EL (cell line): ENCODE results near the gene TRPC4AP.

Experiments used
- DNase-seq: peaks from one replicate; pipeline ENCODE4 v3.0.0-alpha.2; 2016

TRPC4AP gene

DNA sequence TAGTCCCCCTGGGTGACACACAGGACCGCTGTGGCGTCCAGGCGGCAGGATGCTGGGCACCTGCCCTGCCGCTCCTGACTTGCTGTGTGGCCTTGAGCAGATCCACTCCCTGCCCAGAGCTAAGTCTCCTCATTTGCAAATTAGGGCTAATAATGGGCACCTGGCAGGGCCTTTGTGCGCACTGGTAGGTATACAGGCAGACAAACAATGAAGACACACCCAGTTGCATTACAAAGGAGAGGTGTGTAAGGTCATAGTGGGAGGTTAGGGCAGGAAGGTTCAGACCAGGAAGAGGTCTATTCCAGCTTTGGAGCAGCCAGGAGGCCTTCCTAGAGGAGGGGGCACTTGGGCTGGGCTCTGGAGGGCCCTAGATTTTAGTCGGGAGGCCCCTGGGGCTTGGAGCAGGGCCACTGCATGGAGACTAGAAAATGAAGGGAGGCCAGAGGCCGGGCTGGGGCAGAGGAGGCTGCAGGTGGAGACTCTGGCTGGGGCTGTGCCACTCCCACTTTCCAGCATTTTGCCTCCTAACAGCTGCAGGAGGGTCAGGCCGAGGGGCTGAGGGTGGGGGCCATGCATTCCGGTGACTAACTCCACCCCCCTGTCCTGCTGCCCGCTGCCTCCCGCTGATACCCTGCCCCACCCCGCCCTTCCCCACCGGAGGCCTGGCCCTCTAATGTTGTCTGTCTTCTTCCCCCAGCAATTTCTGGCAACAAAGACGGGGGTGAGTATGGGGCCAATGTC, 108.4 kb downstream of the TRPC4AP start:
- no peak for DNase-seq

DNA sequence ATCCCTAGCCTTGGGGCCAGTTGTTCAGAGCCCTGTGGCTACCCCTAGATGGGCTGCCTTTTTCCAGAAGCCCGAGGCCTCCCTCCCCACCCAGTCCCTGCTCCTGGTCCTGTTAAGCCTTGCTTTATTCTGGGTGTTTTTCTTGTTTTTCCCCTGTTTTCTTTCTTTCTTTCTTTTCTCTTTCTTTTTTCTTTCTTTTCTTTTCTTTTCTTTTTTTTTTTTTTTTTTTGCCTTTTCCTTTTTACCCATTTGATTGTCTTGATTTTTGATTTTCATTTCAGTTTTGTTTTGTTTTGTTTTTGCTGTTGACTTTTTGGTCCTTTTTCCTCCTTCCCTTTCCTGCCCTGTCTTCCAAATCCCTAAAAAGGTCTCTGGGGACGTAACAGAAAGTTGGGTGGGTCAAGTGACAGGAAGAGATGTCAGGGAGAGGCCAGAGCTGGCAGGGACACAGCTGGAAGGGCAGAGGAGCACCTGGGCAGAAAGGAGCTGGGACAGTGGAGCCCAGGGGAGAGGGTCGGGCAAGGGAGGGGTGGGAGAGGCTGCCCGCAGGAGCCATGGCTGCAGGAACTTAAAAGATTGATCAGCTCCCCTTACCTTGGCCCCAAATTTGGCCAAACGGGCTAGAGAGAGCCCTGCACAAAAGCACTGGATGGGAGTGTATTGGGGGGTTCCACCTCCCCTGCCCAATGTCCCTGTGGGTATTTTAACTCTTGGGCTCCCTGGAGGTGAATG, 109.4 kb downstream of the TRPC4AP start:
- DNase-seq, result no peak

DNA sequence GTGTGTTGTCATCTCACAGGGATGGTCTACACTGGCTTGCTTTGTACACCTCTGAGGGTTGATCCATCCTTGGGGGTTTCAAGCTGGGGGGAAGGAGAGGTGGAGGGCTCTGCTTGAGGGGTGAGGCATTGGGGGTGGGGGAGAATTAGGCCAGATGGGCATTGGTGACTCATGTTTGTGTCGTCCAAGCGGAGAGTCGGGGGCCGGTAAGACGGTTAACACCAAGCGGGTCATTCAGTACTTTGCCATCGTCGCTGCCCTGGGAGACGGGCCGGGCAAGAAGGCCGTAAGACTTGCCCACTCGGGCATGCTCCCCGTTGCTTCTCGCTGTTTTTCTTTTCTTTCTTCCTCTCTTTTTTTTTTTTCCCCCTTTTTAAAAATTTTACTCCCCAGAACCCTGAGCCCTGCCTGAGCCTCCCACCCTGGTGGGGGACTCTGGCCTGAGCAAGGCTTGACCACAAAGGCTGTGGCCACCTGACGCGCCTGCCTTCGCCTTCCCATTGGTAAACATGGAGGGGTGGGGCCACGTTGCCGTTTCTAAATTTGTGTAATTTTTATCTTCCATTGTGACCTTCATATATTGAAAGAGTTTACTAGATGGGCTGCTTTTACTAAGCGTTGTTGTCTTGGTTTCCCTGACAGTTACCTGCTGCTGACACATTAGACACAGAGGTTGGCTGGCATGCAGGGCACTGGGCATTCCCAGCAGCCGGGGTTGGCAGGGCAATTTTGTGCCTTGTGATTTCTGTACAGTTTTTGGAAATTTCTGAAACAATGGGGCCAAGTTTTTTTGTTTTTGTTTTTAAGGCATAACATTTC, 110.1 kb downstream of the TRPC4AP start:
- DNase-seq, result no peak

DNA sequence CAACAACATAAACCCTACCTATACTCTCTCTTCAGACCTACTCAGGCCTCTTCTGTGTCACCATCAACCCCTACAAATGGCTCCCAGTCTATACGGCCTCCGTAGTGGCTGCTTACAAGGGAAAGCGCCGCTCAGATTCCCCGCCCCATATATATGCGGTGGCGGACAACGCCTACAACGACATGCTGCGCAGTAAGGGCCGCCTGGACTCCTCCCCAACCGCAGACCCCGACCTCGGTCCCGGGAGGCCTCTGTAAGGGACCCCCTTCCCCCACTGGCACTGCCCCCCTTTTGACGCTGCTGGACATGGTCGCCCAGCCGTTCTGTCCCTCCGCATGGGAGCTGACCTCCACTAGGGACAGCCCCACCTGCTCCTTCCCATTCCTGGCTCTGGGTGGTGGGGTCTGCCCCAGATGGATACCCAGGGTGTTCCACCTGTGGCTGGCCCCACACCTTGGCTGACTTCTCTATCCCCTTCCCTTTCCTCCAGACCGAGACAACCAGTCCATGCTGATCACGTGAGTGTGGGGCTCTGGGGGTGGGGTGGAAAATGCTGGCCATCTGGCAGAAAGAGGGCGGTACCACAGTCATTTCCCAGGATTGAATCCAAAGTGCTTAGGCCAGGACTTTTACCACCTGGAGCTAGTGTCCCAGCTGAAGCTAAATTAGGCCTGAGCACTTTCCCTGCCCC, 111.9 kb downstream of the TRPC4AP start:
- no peak for DNase-seq

DNA sequence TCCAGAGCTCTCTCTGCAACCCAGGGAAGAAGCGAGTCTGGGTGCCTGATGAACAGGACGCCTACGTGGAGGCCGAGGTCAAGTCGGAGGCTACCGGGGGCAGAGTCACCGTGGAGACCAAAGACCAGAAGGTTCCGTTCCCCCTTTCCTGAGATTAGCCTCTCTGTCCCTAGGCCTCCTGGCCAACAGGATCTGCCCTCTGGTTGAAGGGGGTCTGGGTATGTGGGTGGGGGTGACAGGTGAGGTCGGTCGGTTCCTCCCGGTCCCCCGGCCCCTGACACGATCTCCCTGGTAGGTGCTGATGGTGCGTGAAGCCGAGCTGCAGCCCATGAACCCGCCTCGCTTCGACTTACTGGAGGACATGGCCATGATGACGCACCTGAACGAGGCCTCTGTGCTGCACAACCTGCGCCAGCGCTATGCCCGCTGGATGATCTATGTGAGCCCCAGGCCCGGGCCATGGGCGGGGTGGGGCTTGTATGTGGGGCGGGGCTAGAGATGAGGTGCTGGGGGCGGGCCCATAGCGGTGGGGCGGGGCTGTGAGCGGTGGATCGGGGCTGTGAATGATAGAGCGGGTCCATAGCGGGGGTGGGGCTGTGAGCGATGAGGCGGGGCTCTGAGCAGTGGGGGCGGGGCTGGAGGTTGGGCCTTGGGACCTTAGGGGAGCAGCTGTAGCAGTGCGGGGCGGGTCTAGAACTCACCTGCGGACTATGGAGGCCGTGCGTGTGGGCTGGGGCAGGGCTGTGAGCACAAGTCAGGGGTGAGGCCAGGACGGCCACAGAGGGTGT, 113.0 kb downstream of the TRPC4AP start:
- no peak for DNase-seq

DNA sequence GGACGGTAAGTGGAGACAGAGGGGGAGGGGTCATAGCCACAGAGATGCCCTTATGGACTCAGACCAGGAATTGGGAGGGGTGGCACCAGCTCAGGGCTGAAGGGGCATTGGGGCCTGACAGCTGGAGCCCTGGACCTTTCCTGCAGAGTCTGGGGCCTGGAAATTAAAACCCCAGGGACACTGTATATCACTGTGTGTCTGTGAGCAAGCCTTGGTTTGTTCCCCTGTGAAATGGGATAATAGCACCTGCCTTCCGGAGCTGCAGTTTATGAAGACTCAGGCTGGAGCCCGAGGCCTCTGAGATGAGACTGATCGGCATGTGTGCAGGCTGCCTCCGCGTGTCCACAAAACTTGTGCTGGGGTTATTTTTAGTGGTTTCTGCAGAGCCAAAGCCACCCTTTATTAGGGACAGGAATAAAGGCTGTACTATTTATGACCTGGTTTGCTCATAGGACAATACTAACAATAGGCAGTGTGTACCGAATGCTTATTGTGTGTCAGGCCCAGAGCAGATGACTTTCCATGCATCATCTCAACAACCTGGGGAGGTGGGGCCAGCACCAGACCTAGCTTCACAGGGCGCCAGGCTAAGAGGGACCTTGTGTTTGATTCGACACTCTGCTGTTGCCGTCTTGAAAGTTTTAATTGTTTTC, 114.4 kb downstream of the TRPC4AP start:
- no peak for DNase-seq

DNA sequence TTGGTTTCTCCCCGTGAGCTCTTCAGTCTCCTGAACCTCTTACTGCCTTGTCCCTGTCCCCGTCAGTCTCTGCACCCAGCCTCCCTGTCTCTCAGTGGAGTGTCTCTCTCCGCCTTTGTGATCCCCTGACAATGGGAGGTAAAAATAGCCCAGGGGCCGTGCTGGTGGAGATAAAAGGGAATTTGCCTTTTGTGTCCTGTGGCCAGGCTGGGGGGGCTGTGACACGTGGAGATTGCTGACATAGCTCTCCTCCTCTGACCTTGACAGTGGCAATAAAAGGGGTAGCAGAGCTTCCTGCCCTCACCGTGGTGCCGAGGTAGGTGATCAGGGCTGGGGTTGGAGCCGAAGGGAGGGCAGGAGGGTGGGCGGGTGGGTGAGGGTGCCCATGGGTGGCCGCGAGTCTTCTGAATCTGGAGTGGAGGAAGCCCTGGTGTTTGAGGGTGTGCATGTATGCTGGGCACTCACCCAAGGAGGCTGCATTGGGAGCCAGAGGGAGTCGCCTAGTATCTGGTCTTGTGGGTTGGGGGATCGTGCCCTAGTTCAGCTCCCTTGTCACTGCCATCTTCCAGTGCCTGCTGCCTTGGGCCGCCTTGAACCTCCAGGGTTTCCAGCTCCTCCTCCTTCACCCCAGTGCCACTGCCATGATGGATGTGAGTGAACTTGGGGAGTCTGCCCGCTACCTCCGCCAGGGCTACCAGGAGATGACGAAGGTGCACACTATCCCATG, 115.1 kb downstream of the TRPC4AP start:
- no peak for DNase-seq

DNA sequence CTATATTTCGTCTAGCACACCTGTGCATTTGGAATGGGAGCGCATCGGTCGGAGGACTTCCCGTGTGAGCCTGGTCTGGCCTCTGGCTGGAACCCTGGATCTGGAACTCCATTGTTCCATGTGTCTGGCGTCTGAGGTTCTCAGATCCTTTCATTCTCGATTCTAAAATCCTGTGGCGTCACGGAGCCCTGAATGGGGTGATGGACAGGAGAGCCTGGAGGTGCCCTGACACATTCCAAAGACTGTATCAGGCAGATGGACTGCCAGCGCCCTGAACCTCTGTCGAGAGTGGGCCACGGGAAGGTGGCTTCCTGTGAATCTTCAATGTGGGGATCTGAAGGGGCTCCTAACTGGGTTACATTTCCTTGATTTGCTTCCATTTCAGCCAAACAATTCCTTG, 116.3 kb downstream of the TRPC4AP start:
- no peak for DNase-seq

DNA sequence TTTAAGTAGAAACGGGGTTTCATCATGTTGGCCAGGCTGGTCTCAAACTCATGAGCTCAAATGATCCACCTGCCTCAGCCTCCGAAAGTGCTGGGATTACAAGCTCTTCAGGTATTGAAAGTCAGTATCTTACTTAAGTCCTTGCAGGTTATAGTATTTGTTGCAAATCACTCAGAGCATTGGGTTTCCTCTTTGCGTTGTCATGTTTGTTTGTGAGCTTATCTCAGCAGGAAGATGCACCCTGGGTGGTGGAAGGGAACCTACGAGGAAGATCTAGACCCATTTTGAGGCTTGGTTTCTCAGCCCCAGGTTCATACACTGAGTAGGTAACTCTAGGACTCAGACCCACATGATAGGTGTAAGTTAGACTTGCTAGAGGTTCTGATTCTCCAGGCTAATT, 118.4 kb downstream of the TRPC4AP start:
- DNase-seq, result no peak

DNA sequence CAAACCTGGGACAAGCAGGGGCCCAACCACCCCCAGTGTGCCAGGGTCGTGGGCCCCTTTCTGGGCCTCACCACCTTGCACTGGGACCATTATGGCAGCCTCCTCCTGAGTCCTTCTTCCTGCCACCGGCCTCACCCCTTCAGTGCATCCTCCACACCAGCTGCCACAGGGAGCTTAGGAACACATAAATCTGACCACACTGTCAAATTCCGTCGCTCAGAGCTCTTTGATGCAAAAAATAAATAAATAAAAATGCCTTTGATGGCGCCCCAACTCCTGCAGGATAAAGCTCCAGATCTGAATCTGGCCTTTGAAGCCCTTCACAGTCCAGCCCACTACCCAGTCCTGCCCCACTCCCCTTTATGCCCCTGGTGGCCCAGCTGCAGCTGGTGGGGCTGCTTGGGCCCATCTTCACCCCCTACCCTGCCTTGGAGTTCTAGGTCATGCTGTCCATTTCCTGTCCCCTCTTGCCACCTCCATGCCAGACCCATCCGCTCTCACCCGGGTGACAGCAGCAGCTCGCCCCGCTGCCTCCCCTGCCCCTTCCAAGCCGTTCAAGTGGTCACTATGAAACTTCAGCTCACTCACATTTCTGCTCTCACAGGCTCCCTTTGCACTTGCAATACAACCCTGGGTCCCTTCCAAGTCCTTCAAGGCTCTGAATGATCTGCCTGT, 120.9 kb downstream of the TRPC4AP start:
- DNase-seq, result no peak

DNA sequence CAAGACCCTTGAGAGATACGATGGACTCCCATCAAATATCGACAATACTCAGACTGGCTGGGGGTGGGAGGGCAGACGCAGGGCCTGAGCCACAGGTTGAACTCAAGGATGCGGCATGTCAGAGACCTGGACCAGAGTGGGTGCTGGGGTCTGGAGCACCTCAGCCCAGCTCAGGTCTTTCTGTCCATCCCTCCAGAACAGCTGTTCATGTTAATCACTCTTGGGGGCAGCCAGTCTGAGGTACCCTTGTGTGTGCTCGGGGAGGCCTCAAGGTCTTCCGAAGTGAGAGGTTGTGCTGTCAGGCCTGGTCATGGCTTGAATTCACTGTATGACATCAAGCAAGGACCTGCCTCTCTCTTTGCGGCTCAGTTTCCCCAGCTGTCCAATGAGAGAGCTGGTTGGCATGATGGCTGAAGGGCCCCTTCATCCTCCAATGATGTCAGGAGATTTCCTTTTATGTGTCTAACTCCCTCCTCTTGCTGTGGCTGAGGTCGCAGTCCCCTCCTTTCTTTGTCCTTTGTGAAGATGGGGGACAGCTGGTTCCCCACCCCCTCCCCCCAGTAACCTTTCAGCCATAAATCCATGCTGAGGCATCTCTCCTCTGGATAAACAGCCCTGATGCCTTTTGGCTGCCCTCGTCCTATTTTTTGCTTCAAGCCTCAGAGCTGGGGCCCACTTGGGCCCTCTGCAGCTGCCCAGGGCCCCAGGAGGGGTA, 121.6 kb downstream of the TRPC4AP start:
- no peak for DNase-seq

DNA sequence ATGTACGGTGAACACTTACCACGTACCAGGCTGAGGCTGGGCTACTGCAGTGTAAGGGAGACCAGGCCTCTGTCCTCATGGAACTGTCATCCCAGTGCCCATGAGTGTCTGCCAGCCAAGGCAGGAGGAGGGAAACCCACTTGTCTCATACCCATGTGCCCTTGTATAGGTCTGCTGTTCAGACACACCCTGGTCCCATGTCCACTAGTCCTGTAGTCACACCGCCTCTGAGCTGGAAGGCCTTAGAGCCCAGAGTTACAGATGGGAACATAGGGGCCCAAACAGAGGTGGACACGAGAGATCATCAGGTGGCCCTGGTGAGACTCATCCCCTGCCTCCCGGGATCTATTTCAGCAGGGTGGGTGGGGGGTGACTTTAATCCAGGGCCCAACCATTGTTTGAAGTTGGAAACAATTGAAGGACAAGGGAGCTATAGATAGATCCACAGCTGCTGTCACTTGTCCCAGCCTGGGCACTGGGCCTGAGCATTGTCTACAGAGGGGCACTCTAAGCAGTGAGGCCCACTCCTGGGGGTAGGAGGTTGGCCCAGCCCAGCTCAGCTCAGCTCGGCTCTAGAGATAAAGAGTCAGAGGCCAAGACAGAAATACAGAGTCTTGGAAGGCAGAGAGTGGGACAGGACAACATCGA, 122.3 kb downstream of the TRPC4AP start:
- no peak for DNase-seq

DNA sequence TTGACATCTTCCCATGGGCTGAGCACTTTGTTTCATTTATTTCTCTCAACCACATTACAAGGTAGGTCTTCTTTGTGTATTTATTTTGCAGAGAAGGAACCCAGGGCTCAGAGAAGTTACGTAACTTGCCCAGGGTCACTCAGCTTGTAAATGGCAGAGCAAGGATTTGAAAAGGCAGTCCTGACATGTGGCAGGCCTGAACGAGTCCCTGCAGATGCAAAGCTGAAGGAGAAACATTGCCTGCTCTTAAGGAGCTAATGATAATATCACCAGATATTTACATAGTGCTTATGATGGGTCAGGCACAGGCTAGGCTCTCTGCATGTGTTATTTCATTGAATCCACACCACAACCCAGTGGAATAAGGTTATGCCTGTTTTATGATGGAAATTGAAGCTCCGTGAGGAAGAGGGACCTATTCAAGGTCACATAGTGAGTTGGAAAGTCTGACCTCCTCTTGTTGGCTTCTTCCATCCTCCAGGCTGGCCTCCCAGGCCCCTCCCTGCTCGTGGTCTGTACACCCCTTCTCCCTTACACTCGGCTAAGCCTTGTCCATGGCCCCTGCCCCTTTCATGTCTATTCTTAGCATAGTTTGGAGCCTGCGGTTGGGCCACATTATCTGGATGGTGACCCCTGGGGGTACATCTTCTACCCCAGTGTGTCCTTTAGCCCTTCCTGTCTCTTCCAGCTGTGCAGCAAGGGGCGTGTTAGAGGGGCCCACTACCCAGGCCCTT, 124.4 kb downstream of the TRPC4AP start:
- DNase-seq, result no peak

DNA sequence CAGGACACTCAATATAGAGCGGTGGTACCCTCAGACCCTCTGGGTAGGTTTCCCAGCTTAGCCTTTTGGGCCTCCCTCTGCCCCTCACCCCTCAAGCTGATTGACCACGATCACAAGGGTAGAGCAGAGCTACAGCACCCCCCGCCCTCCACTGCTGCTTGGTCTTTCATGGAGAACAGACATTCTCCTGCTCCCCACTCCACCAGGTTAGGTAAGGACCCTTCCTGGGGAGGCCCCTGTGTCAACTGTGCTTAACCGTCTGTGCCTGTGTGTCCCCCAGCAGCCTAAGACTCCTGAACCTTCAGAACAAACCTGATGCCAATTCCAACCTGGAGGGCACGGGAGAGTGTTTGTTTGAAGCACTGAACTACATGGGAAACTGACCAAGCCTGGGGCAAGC, 125.2 kb downstream of the TRPC4AP start:
- no peak for DNase-seq

DNA sequence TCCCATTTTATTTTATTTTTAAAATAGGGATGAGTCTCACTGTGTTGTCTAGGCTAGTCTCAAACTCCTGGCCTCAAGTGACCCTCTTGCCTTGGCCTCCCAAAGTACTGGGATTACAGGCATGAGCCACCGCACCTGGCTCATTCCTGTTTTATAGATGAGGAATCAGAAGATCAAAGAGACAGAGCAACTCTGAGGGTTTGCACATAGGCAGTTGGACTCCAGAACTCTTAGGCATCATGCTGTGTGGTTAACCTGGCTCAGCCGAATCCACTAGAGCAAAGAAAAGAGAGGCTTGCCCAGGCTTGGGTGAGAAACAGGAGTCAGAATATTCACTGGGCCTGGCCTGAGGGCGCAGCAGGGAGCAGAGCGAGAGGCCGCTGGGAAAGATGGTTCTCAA, 127.6 kb downstream of the TRPC4AP start:
- DNase-seq, result no peak

DNA sequence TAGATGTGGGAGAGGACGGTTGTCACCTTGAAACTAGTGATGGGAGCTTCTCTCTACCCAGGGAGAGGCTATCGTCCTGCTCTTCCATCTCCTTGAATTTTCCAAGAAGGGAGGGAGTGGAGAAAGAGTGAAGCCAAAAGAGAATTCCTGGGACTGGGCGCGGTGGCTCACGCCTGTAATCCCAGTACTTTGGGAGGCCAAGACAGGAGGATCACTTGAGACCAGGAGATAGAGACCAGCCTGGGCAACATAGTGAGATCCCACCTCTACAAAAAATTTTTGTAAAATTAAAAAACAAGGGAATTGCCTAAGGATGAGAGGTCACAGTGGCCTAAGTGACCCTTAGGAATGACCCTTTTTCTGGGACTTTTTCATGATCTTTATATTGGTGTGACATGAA, 128.1 kb downstream of the TRPC4AP start:
- DNase-seq, result no peak

DNA sequence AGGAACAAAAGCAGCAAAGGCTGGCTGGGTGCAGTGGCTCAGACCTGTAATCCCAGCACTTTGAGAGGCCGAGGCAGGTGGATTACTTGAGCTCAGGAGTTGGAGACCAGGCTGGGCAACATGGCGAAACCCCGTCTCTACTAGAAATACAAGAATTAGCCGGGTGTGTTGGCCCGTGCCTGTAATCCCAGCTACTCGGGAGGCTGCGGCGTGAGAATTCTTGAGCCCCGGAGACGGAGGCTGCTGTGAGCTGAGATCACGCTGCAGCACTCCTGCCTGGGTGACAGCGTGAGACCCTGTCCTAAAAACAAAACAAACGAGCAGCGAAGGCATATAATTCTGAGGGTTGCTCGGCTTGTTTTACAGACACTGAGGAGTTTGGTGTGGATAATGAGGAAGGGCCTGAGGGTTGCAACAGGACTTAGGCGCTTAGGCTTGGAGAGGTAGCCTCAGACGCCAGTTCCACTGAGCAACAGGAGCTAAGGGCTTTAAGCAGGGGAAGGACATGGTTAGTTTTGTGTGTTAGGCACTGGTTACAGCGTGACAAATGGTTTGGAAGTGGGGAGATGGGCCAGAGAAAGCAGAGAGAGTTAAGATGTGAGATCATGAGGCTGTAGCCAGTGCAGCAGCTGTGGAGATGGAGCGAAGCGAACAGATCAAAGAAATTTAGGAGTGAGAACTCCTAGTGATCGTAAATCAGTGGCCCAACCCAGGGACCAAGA, 135.7 kb downstream of the TRPC4AP start:
- no peak for DNase-seq

DNA sequence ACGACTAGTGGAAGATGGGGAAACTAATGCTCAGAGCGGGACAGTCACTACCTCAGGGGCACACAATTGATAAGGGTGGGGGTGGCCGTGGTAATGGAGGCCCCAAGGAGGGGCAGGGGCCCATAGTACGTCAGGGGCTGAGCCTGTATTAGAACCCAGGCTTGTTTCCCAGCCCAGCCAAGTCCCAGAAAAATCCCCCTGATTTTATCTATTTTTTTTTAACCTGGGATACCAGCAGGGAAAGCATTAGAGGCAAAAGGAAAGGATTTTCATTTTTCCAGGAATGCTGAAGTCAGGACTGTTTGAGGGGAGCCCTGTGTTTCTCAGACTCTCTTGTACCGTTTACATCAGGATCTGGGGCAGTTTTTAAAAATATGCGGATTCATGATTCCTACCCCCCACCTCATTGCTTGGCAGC, 136.6 kb downstream of the TRPC4AP start:
- no peak for DNase-seq
